Subcutaneous abdominal adipose tissue (tissue), 5 donors: ENCODE results near the gene TVP23B.
A peak's percentile ranks its signal among the peaks of the same experiment; 100 is the strongest.
"Not testable (repeated sequence)": the region's sequence is repeated elsewhere in the genome, so short reads cannot be mapped to it uniquely, and the experiment has no call there.

Experiments
- H3K27ac ChIP-seq: one replicate; pipeline ENCODE4 v1.7.0; 2013; ENCODE audit warnings: low read depth, mild to moderate bottlenecking, inconsistent platforms, low read length, moderate library complexity
- H3K27me3 ChIP-seq, 5 donors: one replicate each; pipeline ENCODE4 v1.7.0; 2013; ENCODE audit warnings: low read length in 5 of 5, inconsistent platforms in 1 of 5; ENCODE audit not compliant: control insufficient read depth in 5 of 5, insufficient read depth in 4 of 5
- H3K36me3 ChIP-seq, 5 donors: one replicate each; pipeline ENCODE4 v1.7.0; 2013; ENCODE audit warnings: low read length in 5 of 5; ENCODE audit not compliant: control insufficient read depth in 5 of 5, insufficient read depth in 5 of 5
- H3K4me1 ChIP-seq, 5 donors: one replicate each; pipeline ENCODE4 v1.7.0; 2013; ENCODE audit warnings: low read length in 5 of 5, mild to moderate bottlenecking in 3 of 5, moderate library complexity in 1 of 5; ENCODE audit not compliant: control insufficient read depth in 5 of 5, insufficient read depth in 5 of 5
- H3K4me3 ChIP-seq, 5 donors: one replicate each; pipeline ENCODE4 v1.7.0; 2013; ENCODE audit warnings: low read length in 5 of 5, low read depth in 1 of 5
- H3K9ac ChIP-seq, 5 donors: one replicate each; pipeline ENCODE4 v1.7.0; 2013; ENCODE audit warnings: low read length in 5 of 5, mild to moderate bottlenecking in 4 of 5, moderate library complexity in 3 of 5
- H3K9me3 ChIP-seq, 5 donors: one replicate each; pipeline ENCODE4 v1.7.0; 2013; ENCODE audit warnings: low read length in 5 of 5; ENCODE audit not compliant: control insufficient read depth in 5 of 5
- donor health status: healthy.
- donor health status: healthy.
- donor health status: healthy.
- donor health status: healthy.
- donor health status: healthy.

Gene TVP23B

GRCh38 chr17:18780991-18781718 lies at the start of gene TVP23B:
Gene TVP23B (plus strand): TSS chr17:18781183. CDS start chr17:18781294, 111 bp downstream.
- Histone ChIP-seq H3K27ac (peak within 1 kb of the TSS; percentile 46), H3K4me3 (peak within 1 kb of the TSS; percentile 55 to 67 (median 61)), H3K9ac (peak within 1 kb of the TSS in 3 of 5 donors; percentile 58 to 68 (median 68))
- not testable (repeated sequence) for H3K27me3 ChIP-seq, H3K9me3 ChIP-seq, H3K36me3 ChIP-seq, H3K4me1 ChIP-seq

- H3K4me3 ChIP-seq, H3K4me1 ChIP-seq, H3K9ac ChIP-seq, H3K27ac ChIP-seq, H3K9me3 ChIP-seq, H3K27me3 ChIP-seq, H3K36me3 ChIP-seq: not testable (repeated sequence)
Observed at GRCh38 chr17:18732438-18732837, 48.5 kb upstream of the TVP23B start.

- not testable (repeated sequence) for H3K9me3 ChIP-seq, H3K4me1 ChIP-seq, H3K9ac ChIP-seq, H3K4me3 ChIP-seq, H3K27ac ChIP-seq, H3K36me3 ChIP-seq, H3K27me3 ChIP-seq
Observed at GRCh38 chr17:18733350-18733749, 47.6 kb upstream of the TVP23B start.

- not testable (repeated sequence) for H3K9me3 ChIP-seq, H3K27ac ChIP-seq, H3K36me3 ChIP-seq, H3K4me1 ChIP-seq, H3K4me3 ChIP-seq, H3K27me3 ChIP-seq, H3K9ac ChIP-seq
Observed at GRCh38 chr17:18739616-18740391, 41.2 kb upstream of the TVP23B start.

GRCh38 chr17:18741228-18741627 lies 39.8 kb upstream of the TVP23B start:
- not testable (repeated sequence) for H3K9ac ChIP-seq, H3K36me3 ChIP-seq, H3K27me3 ChIP-seq, H3K27ac ChIP-seq, H3K4me3 ChIP-seq, H3K4me1 ChIP-seq, H3K9me3 ChIP-seq

DNA sequence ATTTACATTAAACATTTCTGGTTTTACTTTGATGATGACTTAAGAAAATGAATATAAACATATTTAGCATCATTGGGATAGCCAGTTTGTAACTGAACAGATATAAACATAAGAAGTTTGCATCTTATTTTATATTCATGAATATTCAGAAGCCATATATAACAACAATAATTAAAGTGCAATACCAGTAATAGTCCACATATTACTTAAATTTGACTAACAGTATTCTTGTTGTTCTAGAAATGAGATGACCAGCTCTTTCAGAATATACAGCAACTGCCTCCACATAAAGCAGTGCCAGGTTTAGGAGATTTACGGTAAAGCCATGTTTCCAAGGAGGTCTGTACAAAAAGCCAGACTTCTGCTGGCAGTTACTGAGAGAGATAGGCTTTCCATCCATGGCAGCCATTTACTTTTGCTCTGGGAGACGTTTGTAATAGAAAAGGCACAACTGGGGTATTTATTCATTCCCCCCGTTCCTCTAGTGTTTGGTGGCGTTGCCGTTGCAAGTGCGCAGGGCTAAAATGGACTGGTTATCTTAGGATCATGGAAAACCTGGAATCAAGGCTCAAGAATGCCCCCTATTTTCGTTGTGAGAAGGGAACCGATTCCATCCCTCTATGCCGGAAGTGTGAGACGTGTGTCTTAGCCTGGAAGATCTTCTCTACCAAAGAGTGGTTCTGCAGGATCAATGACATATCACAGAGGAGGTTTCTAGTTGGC lies 37.1 kb upstream of the TVP23B start, which contains the start of gene FBXW10:
Gene FBXW10 (plus strand): TSS at position 356 of the 723 bp plus-strand sequence. CDS start 191 bp downstream, at position 547.
- not testable (repeated sequence) for H3K27ac ChIP-seq, H3K9me3 ChIP-seq, H3K9ac ChIP-seq, H3K36me3 ChIP-seq, H3K4me1 ChIP-seq, H3K27me3 ChIP-seq
- peak within 1 kb of the TSS in 1 of 5 donors; percentile 39 for H3K4me3 ChIP-seq

DNA sequence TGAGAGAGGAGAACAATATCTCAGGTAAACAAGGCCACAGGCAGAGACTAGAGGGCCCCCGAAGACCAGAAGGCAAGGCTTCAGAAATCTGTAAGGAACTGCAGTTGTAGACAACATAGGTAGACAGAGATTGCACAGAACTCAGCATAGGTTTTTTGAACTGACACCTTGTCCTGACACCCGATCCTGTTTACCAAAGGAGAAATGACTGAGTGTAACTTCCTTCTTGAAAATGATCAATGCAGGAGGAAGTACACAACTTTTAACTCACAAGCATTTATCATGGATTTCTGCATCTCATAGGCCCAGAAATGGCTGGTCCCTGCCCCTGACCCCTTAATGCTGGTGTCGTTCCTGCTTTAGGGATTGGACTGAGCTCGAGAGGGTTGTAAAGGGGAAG lies 36.3 kb upstream of the TVP23B start:
- not testable (repeated sequence) for H3K9ac ChIP-seq, H3K9me3 ChIP-seq

DNA sequence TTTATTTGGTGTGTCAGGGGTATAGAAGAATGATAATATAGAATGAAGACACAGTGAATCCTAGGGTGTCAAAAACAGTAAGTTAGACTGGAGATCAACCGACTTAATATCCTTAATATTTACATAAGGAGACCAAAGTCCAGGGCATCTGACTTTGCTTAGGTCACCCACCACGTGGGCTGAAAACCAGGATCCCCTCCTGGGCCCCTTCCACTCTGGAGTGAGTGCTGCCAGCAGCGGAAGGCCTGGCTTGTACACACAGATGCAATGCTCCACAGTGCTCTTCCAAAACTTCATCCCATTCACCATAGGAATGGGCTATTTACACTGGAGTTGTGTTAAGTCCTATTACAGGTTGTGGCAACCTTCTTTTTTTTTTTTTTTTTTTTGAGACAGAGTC lies 34.4 kb upstream of the TVP23B start:
- not testable (repeated sequence) for H3K9ac ChIP-seq, H3K4me3 ChIP-seq, H3K4me1 ChIP-seq, H3K36me3 ChIP-seq, H3K27me3 ChIP-seq, H3K9me3 ChIP-seq, H3K27ac ChIP-seq

More for the DNA sequence above, 36.3 kb upstream of the TVP23B start:
- not testable (repeated sequence) for H3K36me3 ChIP-seq, H3K4me3 ChIP-seq, H3K27me3 ChIP-seq, H3K4me1 ChIP-seq, H3K27ac ChIP-seq

DNA sequence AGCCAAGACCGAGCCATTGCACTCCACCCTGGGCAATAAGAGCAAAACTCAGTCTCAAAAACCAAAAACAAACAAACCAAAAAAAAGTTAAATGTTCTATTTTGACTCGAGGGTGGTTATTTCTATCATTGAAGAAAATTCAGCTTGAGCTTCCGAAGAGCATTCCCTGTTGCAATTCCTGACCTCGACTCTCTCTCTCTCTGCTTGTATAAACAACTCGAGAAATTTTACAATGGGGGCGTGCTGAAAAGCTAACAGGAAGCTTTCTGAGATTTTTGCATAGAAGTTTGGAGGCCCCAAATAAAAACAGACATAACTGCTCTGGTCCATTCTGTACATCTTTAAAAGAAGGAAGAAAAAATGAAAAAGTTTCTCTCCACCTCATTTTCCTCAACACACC lies 33.5 kb upstream of the TVP23B start:
- not testable (repeated sequence) for H3K9me3 ChIP-seq, H3K4me1 ChIP-seq, H3K9ac ChIP-seq, H3K36me3 ChIP-seq, H3K27ac ChIP-seq, H3K27me3 ChIP-seq, H3K4me3 ChIP-seq

- H3K36me3 ChIP-seq, H3K9ac ChIP-seq, H3K27ac ChIP-seq, H3K27me3 ChIP-seq, H3K4me3 ChIP-seq, H3K9me3 ChIP-seq, H3K4me1 ChIP-seq: not testable (repeated sequence)
Observed at GRCh38 chr17:18750242-18750641, 30.7 kb upstream of the TVP23B start.
